Panc1 (cell line): ENCODE data around the gene NUP210.

Experiments used
- CTCF ChIP-seq: fragments of 450-650 bp; IDR thresholded peaks from 2 replicates; pipeline ENCODE4 v1.5.1; 2017; ENCODE audit warnings: mild to moderate bottlenecking
- REST ChIP-seq, 2 experiments: IDR thresholded peaks; 2 replicates each; pipeline ENCODE4 v1.6.1; 2011 to 2012; ENCODE audit warnings: low read depth in 2 of 2, control low read depth in 1 of 2, low read length in 1 of 2, mild to moderate bottlenecking in 1 of 2, moderate library complexity in 1 of 2; ENCODE audit not compliant: insufficient read depth in 1 of 2
- SIN3A ChIP-seq: IDR thresholded peaks from 2 replicates; pipeline ENCODE4 v1.6.1; 2012; ENCODE audit warnings: low read depth, mild to moderate bottlenecking, low read length, moderate library complexity, borderline replicate concordance; ENCODE audit not compliant: insufficient read depth
- TCF7L2 ChIP-seq: IDR thresholded peaks from 2 replicates; pipeline ENCODE4 v1.6.1; 2011; ENCODE audit warnings: mild to moderate bottlenecking, low read depth, low read length, inconsistent platforms

DNA sequence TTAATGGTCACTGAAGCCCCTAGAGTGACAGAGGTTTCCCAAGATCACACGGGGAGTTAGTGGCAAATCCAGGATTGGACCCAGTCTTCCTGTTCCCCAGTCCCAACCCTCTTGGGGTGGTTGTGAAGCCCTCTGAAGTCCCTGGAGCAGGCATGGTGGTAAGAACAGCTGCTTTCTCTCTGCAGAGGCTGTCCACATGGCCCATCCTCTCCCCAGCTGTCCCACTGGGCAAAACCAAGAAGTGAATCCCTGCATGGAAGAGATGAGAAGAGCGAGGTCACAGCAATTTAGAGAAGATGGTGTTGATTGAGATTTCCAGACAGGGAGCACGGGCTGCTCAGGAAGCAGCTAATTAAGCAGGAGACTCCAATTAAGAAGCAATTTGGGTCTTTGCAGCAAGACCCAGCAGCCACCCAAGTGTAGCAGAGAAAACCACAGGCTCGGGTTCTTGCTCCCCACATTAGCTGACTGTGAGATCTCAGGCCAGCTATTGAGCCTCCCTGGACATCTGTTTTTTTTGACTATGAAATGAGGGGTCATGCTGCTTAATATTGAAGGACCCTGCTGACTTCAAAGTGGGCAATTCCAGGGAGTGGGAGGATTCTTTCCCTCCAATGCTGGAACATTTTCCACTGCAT lies 45.2 kb upstream of the NUP210 start:
- no peak for TF ChIP-seq CTCF
- no peak for TF ChIP-seq TCF7L2
- TF ChIP-seq REST (IDR thresholded peaks at IDR 0.05; ENCODE audit: insufficient read depth in 1 of 2, low read depth in 2 of 2, low read length in 1 of 2), result no peak
- TF ChIP-seq SIN3A, result no peak
